Loucy (cell line): ENCODE results near the gene SSPN.

Experiments used
- H2AFZ ChIP-seq: fragments of 200-600 bp; sonication (generic); 2 replicates; pipeline ENCODE4 v1.6.0; 2016; ENCODE audit warnings: antibody characterized with exemption, mild to moderate bottlenecking, low read length, moderate library complexity
- H3F3A ChIP-seq: fragments of 200-600 bp; 2 replicates; pipeline ENCODE4 v1.6.0; 2016; ENCODE audit warnings: antibody characterized with exemption, low read depth, mild to moderate bottlenecking
- H3K27me3 ChIP-seq: fragments of 200-600 bp; sonication (generic); 2 replicates; pipeline ENCODE4 v1.6.1; 2014; ENCODE audit warnings: low read length, mild to moderate bottlenecking; ENCODE audit not compliant: insufficient read depth, poor library complexity, severe bottlenecking
- H3K36me3 ChIP-seq: fragments of 200-600 bp; sonication (generic); 2 replicates; pipeline ENCODE4 v1.6.1; 2016; ENCODE audit warnings: low read length; ENCODE audit not compliant: insufficient read depth
- H3K4me1 ChIP-seq: fragments of 200-600 bp; sonication (generic); 2 replicates; pipeline ENCODE4 v1.5.1; 2014; ENCODE audit warnings: low read length, mild to moderate bottlenecking; ENCODE audit not compliant: insufficient read depth, poor library complexity, severe bottlenecking
- H3K4me2 ChIP-seq: fragments of 200-600 bp; sonication (generic); 2 replicates; pipeline ENCODE4 v1.6.0; 2014; ENCODE audit warnings: antibody characterized with exemption, low read length, low read depth, mild to moderate bottlenecking; ENCODE audit not compliant: poor library complexity, severe bottlenecking
- H3K4me3 ChIP-seq: fragments of 200-600 bp; sonication (generic); 2 replicates; pipeline ENCODE4 v1.5.1; 2014; ENCODE audit warnings: low read length, mild to moderate bottlenecking, mixed read lengths; ENCODE audit not compliant: poor library complexity, severe bottlenecking
- H3K79me2 ChIP-seq: fragments of 200-600 bp; sonication (generic); 2 replicates; pipeline ENCODE4 v1.6.1; 2014; ENCODE audit warnings: low read length; ENCODE audit not compliant: insufficient read depth
- H3K9ac ChIP-seq: fragments of 200-600 bp; sonication (generic); 2 replicates; pipeline ENCODE4 v1.6.0; 2014; ENCODE audit warnings: mild to moderate bottlenecking, low read depth, low read length, moderate library complexity; ENCODE audit not compliant: poor library complexity, severe bottlenecking
- H3K9me2 ChIP-seq: fragments of 200-600 bp; sonication (generic); replicated peaks from 2 replicates; pipeline ENCODE4 v1.6.1; 2016; ENCODE audit warnings: low read depth, low read length, mixed read lengths
- H3K9me3 ChIP-seq: fragments of 200-600 bp; sonication (generic); 2 replicates; pipeline ENCODE4 v1.6.1; 2014; ENCODE audit warnings: mild to moderate bottlenecking, antibody characterized with exemption, low read length, low read depth; ENCODE audit not compliant: insufficient read depth
- H4K20me1 ChIP-seq: fragments of 200-600 bp; sonication (generic); 2 replicates; pipeline ENCODE4 v1.6.0; 2014; ENCODE audit warnings: antibody characterized with exemption, low read length, mild to moderate bottlenecking; ENCODE audit not compliant: insufficient read depth, poor library complexity, severe bottlenecking
- CTCF ChIP-seq: fragments of 200-600 bp; sonication (generic); conservative IDR thresholded peaks from 2 replicates; pipeline ENCODE4 v1.5.1; 2014; ENCODE audit warnings: mild to moderate bottlenecking, antibody characterized with exemption, low read length
- EZH2phosphoT487 ChIP-seq: fragments of 200-600 bp; IDR thresholded peaks from 2 replicates; pipeline ENCODE4 v1.6.1; 2018; ENCODE audit warnings: antibody characterized with exemption, mild to moderate bottlenecking, moderate library complexity, borderline replicate concordance

Gene SSPN

GRCh38 chr12:26150736-26151450 lies 44.5 kb upstream of the SSPN start:
- TF ChIP-seq EZH2phosphoT487 = no peak
- TF ChIP-seq CTCF = no peak
- Histone ChIP-seq H3K79me2 (no peaks in the 10 kb centered on the region), H3K9ac (no peak overlapping the region), H3K4me2 (no peak overlapping the region), H3K27me3 (no peaks in the 10 kb centered on the region), H3K4me1 (peaks cover 13% of the 10 kb centered on the region), H3K4me3 (no peak overlapping the region), H3K9me3 (no peaks in the 10 kb centered on the region), H3K9me2 (no peaks in the 10 kb centered on the region), H4K20me1 (no peaks in the 10 kb centered on the region), H2AFZ (no peak overlapping the region), H3F3A (no peaks in the 10 kb centered on the region), H3K36me3 (no peaks in the 10 kb centered on the region)

- peak overlapping the region; percentile 10; the same call in 1 of the 2 replicates for H2AFZ ChIP-seq
These were observed 42.8 kb upstream of the SSPN start for GRCh38 chr12:26152507-26153102.

GRCh38 chr12:26153421-26154154 lies 41.8 kb upstream of the SSPN start:
- no peak for TF ChIP-seq EZH2phosphoT487
- no peak for TF ChIP-seq CTCF
- Histone ChIP-seq H3K4me1 (peaks cover 13% of the 10 kb centered on the region), H3K9me3 (no peaks in the 10 kb centered on the region), H4K20me1 (no peaks in the 10 kb centered on the region), H3K9me2 (no peaks in the 10 kb centered on the region), H3K79me2 (no peaks in the 10 kb centered on the region), H3K27me3 (no peaks in the 10 kb centered on the region), H3K36me3 (no peaks in the 10 kb centered on the region), H3F3A (no peaks in the 10 kb centered on the region), H3K4me2 (no peak overlapping the region), H3K9ac (no peak overlapping the region), H2AFZ (no peak overlapping the region), H3K4me3 (no peak overlapping the region)

More at GRCh38 chr12:26152507-26153102, 42.8 kb upstream of the SSPN start:
- H3K9ac ChIP-seq = no peak overlapping the region
- no peaks in the 10 kb centered on the region for H4K20me1 ChIP-seq
- H3K79me2 ChIP-seq = no peaks in the 10 kb centered on the region
- no peaks in the 10 kb centered on the region for H3F3A ChIP-seq
- no peaks in the 10 kb centered on the region for H3K9me3 ChIP-seq
- H3K36me3 ChIP-seq = no peaks in the 10 kb centered on the region
- H3K4me1 ChIP-seq = peaks cover 13% of the 10 kb centered on the region
- no peak overlapping the region for H3K4me3 ChIP-seq
- TF ChIP-seq EZH2phosphoT487 (no peak), CTCF (no peak)
- H3K27me3 ChIP-seq = no peaks in the 10 kb centered on the region
- H3K4me2 ChIP-seq = no peak overlapping the region
- no peaks in the 10 kb centered on the region for H3K9me2 ChIP-seq
